ENCODE data around the gene CCNB1IP1.

Gene CCNB1IP1

DNA sequence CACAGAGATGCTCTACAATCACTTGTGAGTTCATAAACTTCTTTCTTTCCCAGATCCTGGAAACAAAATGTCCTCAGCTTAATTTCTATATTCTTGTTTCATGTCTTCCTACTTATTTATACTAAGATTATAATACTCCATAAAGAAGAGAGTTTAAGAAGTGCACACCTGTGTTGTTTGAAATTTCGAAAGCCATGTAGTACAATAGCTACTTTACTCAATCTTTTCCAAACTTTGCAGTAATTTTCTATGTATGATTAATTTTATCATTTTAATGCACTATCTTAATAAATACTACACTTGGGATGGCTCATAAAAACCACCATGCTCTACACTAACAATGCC lies 27.0 kb downstream of the CCNB1IP1 start:
- H3K4me3 ChIP-seq (ENCODE audit: low read length): peak overlapping the region; percentile 80; the same call in 1 of the 2 replicates
- no peak overlapping the region for H3K4me2 ChIP-seq (ENCODE audit: low read depth, low read length)
- no peaks in the 10 kb centered on the region; the same call in 1 of the 2 replicates for H3F3A ChIP-seq (ENCODE audit: insufficient read depth, low read length)
- DNase-seq: no peak
- H3K27ac ChIP-seq (ENCODE audit: low read length): no peak overlapping the region
- no peaks in the 10 kb centered on the region for H3K9me3 ChIP-seq (replicated peaks; ENCODE audit: insufficient read depth, low read length)
- peaks cover 6% of the 10 kb centered on the region; the same call in 1 of the 2 replicates for H3K79me2 ChIP-seq (ENCODE audit: low read length)
- H3K9me2 ChIP-seq (replicated peaks; ENCODE audit: insufficient read depth, low read length): no peaks in the 10 kb centered on the region
- no peaks in the 10 kb centered on the region for H3K4me1 ChIP-seq (ENCODE audit: low read length)
- TF ChIP-seq EZH2 (optimal IDR thresholded peaks at IDR 0.05; ENCODE audit: low read depth, low read length): no peak
- TF ChIP-seq EZH2phosphoT487 (IDR thresholded peaks at IDR 0.05; ENCODE audit: low read length): no peak
- TF ChIP-seq, protein P1, sequence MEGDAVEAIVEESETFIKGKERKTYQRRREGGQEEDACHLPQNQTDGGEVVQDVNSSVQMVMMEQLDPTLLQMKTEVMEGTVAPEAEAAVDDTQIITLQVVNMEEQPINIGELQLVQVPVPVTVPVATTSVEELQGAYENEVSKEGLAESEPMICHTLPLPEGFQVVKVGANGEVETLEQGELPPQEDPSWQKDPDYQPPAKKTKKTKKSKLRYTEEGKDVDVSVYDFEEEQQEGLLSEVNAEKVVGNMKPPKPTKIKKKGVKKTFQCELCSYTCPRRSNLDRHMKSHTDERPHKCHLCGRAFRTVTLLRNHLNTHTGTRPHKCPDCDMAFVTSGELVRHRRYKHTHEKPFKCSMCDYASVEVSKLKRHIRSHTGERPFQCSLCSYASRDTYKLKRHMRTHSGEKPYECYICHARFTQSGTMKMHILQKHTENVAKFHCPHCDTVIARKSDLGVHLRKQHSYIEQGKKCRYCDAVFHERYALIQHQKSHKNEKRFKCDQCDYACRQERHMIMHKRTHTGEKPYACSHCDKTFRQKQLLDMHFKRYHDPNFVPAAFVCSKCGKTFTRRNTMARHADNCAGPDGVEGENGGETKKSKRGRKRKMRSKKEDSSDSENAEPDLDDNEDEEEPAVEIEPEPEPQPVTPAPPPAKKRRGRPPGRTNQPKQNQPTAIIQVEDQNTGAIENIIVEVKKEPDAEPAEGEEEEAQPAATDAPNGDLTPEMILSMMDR (IDR thresholded peaks at IDR 0.05; ENCODE audit: low read length): no peak
- no peaks in the 10 kb centered on the region for H4K20me1 ChIP-seq (ENCODE audit: insufficient read depth, low read length)
- H3K27me3 ChIP-seq (replicated peaks; ENCODE audit: insufficient read depth, low read length): no peaks in the 10 kb centered on the region
- no peaks in the 10 kb centered on the region for H3K36me3 ChIP-seq (replicated peaks; ENCODE audit: insufficient read depth, low read length)
- H3K9ac ChIP-seq (ENCODE audit: low read length): no peak overlapping the region
- H2AFZ ChIP-seq (ENCODE audit: low read length): no peak overlapping the region

DNA sequence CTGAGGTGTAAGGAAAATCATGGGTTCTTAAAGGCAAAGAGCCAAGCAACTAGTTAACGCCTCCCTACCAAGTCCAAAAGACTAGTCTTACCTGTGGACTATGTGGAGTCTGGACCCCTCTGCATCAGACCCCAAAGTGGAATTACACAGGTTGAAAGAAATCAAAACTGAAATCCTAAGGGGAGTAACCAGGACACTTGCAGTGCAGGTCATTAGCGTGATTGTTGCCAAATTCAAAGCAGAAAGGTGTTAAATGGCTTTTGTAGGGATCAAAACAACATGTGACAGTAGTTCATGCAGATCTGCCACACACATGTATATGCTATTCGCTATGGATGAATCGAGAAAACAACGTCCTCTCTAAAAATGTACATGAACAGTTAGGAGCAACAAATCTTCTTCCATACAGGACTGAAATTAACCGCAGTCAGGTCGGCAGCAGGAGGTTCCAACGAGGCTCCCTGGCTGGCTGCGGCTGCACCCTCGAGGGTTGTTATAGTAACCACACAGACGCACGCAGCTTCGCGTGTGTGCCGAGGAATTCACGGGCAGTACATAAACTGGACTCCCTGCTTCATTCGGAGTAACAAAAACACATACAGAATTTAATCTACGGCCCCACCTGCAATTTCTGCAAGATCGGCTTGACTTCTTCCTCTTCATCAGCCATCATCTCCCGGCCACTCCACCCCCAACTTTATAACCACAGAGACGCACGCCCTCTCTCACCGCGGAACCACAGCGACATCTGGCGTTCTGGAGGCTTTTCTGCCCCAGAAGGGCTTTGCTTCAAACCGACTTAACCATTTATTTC lies 27.6 kb downstream of the CCNB1IP1 start, which contains the start of gene TTC5:
Gene TTC5, minus strand, starts transcription at position 687 of the 814 bp plus-strand sequence. Its CDS starts 14 bp downstream, at position 673.
- no peaks in the 10 kb centered on the region for H3K27me3 ChIP-seq (replicated peaks; ENCODE audit: insufficient read depth, low read length)
- H3K9me2 ChIP-seq (replicated peaks; ENCODE audit: insufficient read depth, low read length): no peaks in the 10 kb centered on the region
- peaks cover 6% of the 10 kb centered on the region; the same call in 1 of the 2 replicates for H3K79me2 ChIP-seq (ENCODE audit: low read length)

DNA sequence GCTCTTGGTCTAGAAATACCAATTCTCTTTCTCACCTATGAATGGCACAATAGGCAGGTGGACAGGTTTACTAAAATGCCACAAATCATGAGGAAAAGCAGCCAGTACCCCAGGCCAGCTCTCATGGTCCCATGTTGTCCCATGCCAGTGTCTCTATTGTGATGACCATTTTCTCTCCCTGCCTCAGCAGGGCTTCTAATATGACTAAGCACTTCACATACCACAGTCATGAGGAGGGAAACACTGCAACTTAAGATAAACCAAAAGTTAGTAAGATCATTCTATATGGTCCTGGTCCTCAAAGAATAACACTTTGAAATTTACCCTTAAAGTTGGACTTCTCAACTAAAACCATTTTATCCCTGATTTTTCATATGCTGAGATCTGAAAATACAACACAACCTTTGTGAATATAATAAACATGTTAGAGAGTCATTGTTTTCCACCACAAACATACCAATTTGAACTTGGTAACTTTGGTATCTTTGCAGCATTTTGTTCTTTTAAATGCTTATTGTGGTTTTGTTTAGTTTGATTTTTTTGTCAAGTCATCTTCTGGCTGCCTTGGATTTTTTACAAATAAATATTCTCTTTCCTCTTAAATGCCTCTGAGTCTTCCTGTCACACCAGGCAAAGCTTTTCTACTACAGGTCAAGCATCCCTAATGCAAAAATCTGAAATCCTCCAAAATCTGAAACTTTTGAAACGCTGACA lies 30.9 kb downstream of the CCNB1IP1 start:
- Histone ChIP-seq H3K4me3 (ENCODE audit: low read length) (no peak overlapping the region), H3K79me2 (ENCODE audit: low read length) (peaks cover 6% of the 10 kb centered on the region; the same call in 1 of the 2 replicates), H3K27me3 (replicated peaks; ENCODE audit: insufficient read depth, low read length) (no peaks in the 10 kb centered on the region), H3K9ac (ENCODE audit: low read length) (no peak overlapping the region), H2AFZ (ENCODE audit: low read length) (no peak overlapping the region), H3K36me3 (replicated peaks; ENCODE audit: insufficient read depth, low read length) (no peaks in the 10 kb centered on the region), H4K20me1 (ENCODE audit: insufficient read depth, low read length) (no peaks in the 10 kb centered on the region), H3K27ac (ENCODE audit: low read length) (no peak overlapping the region), H3K9me3 (replicated peaks; ENCODE audit: insufficient read depth, low read length) (no peaks in the 10 kb centered on the region), H3K4me2 (ENCODE audit: low read depth, low read length) (no peak overlapping the region), H3K9me2 (replicated peaks; ENCODE audit: insufficient read depth, low read length) (no peaks in the 10 kb centered on the region), H3K4me1 (ENCODE audit: low read length) (no peaks in the 10 kb centered on the region), H3F3A (ENCODE audit: insufficient read depth, low read length) (no peaks in the 10 kb centered on the region; the same call in 1 of the 2 replicates)
- TF ChIP-seq EZH2phosphoT487 (IDR thresholded peaks at IDR 0.05; ENCODE audit: low read length): no peak
- TF ChIP-seq, protein P1 (IDR thresholded peaks at IDR 0.05; ENCODE audit: low read length): no peak
- no peak for TF ChIP-seq EZH2 (optimal IDR thresholded peaks at IDR 0.05; ENCODE audit: low read depth, low read length)
- DNase-seq: no peak

More for the DNA sequence above, 27.6 kb downstream of the CCNB1IP1 start, which contains the start of gene TTC5:
- no peaks in the 10 kb centered on the region; the same call in 1 of the 2 replicates for H3F3A ChIP-seq (ENCODE audit: insufficient read depth, low read length)
- H3K4me2 ChIP-seq (ENCODE audit: low read depth, low read length): peak within 1 kb of the TSS; percentile 93
- H3K9me3 ChIP-seq (replicated peaks; ENCODE audit: insufficient read depth, low read length): no peaks in the 10 kb centered on the region
- H4K20me1 ChIP-seq (ENCODE audit: insufficient read depth, low read length): no peaks in the 10 kb centered on the region
- DNase-seq: peak; percentile 72
- H3K4me1 ChIP-seq (ENCODE audit: low read length): no peaks in the 10 kb centered on the region
- peak within 1 kb of the TSS; percentile 85 for H2AFZ ChIP-seq (ENCODE audit: low read length)
- no peaks in the 10 kb centered on the region for H3K36me3 ChIP-seq (replicated peaks; ENCODE audit: insufficient read depth, low read length)
- H3K27ac ChIP-seq (ENCODE audit: low read length): no peak within 1 kb of the TSS
- TF ChIP-seq, protein P1 (IDR thresholded peaks at IDR 0.05; ENCODE audit: low read length): peak; percentile 66
- TF ChIP-seq EZH2phosphoT487 (IDR thresholded peaks at IDR 0.05; ENCODE audit: low read length): no peak
- H3K4me3 ChIP-seq (ENCODE audit: low read length): peak within 1 kb of the TSS; percentile 80
- peak within 1 kb of the TSS; percentile 56 for H3K9ac ChIP-seq (ENCODE audit: low read length)
